ENCODE measurements around the gene SMPD4.
"Not testable (repeated sequence)": the region's sequence is repeated elsewhere in the genome, so short reads cannot be mapped to it uniquely, and the experiment has no call there.

DNA sequence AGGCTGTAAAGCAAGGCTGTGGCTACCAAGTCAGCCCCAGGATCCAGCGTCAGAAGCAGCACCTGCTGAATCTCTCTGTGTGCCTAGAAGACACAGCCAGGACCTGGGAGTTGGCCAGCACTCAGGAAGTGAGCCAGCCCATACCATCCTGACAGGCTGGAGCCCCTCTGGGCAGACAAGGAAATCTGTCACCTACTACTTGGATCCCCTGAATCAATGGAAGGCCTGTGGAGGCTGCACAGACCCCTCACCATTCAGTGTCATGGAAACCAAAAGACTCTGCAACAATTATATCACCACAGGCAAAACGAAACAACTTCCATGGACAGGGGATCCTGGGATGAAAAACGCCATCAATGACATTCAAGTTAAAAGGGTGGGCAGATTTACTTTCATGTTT, 14.8 kb downstream of the SMPD4 start:
- not testable (repeated sequence) for TF ChIP-seq POLR2A, TAF1 (IDR thresholded peaks at IDR 0.05; ENCODE audit: low read depth, low read length)

Measured in GM12891 (cell line).